Stimulated activated CD4-positive, alpha-beta T cell treated with anti-CD3 and anti-CD28 coated beads, Interleukin-2, amount 100 ng/mL, for 24 hours (primary cell): ENCODE results near the gene KIF4B.
"Not testable (repeated sequence)": the region's sequence is repeated elsewhere in the genome, so short reads cannot be mapped to it uniquely, and the experiment has no call there.

Experiments
- DNase-seq, 2 donors: peaks; one replicate each; pipeline ENCODE4 v3.0.0-alpha.2; 2020

The KIF4B gene

GRCh38 chr5:155010881-155011280, 2.7 kb upstream of the KIF4B start:
- DNase-seq, result no peak

- DNase-seq, result no peak
These were observed 1.7 kb downstream of the KIF4B start for GRCh38 chr5:155015239-155015638.

GRCh38 chr5:155017610-155018009, 4.1 kb downstream of the KIF4B start:
- DNase-seq, result no peak

DNA sequence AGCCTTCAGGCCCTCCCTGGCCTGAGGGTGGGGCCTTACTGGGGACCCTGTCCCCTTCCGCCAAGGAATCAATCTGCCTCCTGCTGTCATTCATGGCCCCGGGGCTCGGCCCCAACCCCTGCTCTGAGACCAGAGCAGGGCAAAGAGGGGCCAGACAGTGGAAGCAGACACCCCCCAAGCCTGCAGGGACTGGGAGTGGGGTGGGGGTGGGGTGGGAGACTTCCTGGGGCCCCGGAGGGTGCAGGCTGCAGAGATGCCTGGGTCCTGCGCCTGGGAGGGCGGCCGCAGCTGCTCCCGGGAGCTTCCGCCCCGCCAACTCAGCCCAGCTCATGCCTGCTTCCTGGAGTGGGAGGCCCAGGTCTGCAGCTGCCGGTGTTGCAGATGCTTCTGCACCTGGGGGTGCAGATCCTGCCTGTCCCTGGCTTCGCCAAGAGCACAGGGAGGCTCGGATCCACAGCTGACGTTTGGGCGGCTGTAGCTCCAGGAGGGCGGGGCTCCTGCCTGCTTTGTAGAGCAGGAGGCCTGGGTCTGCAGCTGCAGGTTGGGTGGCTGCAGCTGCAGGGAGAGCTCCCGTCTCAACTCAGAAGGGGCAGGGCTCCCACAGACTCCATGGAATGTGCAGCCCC, 6.2 kb downstream of the KIF4B start:
- no peak for DNase-seq

GRCh38 chr5:155021842-155022241, 8.3 kb downstream of the KIF4B start:
- no peak for DNase-seq

DNA sequence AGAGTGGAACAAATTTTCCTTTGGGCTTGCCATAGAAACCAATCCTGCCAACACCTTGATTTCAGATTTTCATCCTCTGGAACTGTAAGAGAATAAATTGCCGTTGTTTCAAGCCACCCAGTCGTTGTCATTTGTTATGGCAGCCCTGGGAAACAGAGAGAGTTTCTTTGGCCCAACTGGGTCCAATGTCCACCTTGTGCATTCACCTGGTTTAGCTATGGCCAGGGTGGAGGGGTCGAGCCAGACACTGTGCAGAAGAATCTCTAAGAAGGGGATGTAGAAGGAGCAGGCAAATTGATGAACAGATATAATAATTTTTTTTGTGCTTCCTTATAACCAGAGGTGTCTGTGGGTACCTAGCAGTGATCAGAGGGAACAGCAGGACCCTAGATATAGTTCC, 9.8 kb downstream of the KIF4B start:
- no peak for DNase-seq

DNA sequence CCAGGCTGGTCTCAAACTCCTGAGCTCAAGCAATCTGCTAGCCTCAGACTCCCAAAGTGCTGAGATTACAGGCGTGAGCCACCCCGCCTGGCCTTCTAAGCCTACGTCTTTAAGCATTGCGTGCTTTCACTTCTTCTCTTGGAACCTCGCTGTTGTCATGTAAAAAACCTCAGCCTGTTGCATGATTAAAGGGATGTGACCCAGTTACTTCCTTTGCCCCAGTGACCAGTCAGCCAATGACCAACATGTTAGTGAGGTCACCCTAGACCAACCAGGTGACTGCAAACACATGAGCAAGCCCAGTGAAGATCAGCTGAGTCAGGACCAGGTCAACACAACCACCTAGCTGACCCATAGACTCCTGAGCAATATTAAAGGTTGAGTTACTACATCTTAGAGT, 10.5 kb downstream of the KIF4B start:
- DNase-seq, result no peak

DNA sequence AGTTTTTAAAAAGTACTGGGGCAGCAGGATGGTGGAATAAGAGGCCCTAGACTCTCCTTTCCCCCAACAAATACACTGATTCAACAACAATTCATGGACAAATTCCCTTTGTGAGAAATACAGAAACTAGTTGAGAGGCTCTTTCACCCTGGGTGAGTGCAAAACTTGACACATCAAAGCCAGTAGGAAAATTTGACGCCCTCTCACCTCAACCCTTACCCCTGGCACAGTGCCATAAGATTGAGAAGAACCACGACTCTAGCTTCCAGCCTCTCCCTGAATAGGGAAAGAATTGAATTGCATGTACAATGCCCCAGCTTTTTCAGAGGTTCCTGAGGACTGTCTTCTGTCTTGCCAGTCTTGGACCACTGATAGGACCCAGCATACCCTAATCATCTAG, 12.3 kb downstream of the KIF4B start:
- DNase-seq, result no peak

- DNase-seq, result no peak
These were observed 14.6 kb downstream of the KIF4B start for GRCh38 chr5:155027993-155028629.

- DNase-seq, result no peak
These were observed 15.7 kb downstream of the KIF4B start for GRCh38 chr5:155029240-155029639.

DNA sequence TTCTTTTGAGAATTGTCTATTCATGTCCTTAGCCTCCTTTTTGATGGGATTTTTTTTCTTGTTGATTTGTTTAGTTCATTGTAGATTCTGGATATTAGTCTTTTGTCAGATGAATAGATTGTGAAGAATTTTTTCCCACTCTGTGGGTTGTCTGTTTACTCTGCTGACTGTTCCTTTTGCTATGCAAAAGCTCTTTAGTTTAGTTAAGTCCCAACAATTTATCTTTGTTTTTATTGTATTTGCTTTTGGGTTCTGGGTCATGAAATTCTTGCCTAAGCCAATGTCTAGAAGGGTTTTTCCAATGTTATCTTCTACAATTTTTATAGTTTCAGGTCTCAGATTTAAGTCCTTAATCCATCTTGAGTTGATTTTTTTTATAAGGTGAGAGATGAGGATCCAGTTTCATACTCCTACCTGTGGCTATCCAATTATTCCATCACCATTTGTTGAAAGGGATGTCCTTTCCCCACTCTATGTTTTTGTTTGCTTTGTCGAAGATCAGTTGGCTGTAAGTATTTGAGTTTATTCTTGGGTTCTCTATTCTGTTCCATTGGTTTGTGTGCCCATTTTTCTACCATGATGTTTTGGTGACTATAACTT, 20.7 kb downstream of the KIF4B start:
- not testable (repeated sequence) for DNase-seq

DNA sequence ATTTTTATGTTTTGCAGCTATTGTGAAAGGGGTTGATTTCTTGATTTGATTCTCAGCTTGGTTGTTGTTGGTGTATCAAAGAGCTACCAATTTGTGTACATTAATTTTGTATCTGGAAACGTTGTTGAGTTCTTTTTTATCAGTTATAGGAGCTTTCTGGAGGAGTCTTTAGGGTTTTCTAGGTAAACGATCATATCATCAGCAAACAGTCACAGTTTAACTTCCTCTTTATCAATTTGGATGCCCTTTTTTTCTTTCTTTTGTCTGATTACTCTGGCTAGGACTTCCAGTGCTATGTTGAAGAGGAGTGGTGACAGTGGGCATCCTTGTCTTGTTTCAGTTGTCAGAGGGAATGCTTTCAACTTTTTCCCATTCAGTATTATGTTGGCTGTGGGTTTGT, 21.5 kb downstream of the KIF4B start:
- not testable (repeated sequence) for DNase-seq

DNA sequence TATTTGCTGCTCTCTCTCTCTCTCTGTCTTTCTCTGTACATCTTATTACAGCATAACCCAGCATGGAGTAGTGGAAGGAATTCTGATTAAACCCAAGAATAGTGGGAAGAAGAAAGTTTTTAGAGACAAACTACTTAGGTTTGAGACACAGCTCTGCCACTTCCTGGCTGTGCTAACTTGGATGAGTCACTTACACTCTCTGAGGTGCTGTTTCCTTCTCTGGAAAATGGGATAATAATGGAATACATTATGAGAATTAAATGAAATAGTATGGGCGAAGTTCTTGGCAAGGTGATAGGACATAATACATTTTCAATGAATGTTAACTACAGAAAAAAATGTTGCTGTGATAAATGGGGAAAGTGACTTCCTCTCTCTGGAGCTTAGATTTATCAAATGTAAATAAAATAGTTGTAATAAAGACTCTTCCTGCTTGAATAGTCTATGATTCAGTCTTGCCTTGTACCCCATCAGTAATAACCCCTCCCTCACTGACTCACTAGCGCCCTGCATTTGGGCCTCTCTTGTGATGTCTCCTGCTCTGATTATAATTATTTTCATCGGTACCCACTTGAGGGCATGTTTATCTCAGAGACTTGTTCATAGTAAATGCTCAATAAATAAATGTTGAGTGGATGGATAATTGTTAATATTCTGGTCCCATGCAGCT, 27.6 kb downstream of the KIF4B start:
- DNase-seq, result no peak

GRCh38 chr5:155044591-155044990, 31.0 kb downstream of the KIF4B start:
- DNase-seq, result no peak

- DNase-seq, result no peak
These were observed 33.0 kb downstream of the KIF4B start for GRCh38 chr5:155046591-155046990.

DNA sequence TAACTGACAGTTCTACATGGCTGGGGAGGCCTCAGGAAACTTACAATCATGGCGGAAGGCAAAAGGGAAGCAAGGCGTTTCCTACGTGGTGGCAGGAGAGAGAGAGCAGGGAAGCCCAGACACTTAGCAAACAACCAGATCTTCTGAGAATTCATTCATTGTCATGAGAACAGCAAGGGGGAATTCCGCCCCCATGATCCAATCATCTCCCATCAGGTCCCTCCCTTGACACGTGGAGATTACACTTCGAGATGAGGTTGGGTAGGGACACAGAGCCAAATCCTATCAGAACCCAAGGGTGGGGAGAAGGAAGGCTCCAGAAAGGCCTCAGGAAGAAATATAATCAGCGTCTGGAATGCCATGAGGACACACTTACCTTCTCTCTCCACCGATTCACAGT, 34.3 kb downstream of the KIF4B start:
- DNase-seq, result no peak

DNA sequence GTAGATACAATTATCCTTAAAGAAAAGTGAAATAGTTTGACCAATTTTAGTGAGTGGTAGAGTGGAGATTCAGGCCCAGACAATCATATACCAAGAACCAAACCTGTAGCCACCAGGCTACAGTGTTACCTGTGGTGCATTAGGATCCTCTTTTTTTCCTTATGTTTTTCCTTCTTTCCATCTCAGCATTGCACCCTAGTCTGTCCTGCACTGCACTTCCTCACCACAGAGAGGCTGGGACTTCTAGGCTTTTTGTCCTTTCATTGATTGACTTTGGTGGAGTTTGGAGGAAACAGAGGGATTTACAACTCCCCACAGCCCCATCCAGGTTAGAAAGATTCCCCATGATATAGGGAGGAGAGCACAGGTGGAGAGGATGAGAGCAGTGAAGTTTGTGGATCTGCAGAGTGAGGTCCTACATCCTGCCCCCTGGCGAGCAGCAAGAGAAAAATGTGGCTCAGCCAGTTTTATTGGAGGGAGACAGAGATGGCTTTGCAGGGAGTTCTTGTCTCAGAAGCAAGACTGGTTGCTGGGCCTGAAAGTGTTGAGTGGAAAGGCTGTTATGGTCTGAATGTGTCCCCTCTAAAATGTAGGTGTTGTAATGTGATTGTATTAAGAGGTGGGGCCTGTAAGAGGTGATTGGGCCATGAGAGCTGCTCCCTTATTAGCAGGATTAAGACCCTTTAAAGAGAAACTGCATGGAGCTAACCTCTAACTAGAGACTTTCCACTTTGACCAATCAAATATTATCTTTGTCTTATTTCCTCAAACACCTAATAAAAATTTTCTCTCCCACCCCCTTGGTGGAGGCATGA, 36.2 kb downstream of the KIF4B start:
- no peak for DNase-seq

- DNase-seq, result no peak
These were observed 36.9 kb downstream of the KIF4B start for GRCh38 chr5:155050384-155051019.

DNA sequence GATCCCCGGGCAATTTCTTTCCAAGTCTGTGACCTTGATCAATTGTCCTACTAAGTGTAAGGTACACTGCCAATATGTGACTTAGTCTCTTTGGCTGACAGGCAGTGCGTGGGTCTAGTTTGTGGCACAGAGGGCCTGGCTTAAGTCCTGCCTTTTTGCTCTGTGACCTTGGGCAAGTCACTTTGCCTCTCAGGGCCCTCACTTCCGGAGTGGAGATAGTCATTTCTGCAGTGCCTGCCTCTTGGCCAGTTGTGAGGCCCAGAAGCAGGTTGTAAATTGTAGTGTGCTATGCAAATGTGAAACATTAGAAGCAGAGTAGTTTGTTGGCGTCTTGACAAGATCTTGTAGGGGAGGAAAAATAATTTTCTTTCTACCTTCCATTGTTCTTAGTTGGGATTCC, 39.0 kb downstream of the KIF4B start:
- no peak for DNase-seq

DNA sequence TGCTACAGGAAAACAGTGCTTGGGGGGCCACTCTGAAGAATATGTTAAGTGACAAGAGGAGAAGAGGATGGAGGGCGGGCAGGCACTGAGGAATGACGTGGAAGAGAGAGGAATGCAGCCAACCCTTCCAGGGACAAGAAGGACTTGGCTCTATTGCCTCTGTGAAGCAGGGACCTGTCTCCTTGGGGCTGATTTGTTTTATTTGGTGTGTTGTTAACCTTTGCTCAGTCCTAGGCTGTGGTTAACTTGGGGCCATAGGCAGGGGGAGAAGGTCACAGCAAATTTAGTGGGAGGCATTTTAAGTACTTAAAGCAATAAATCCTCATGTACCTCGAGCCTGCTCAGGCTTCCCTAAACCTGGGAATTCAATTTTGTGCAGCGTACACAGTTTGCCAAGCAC, 39.9 kb downstream of the KIF4B start:
- DNase-seq, result no peak

DNA sequence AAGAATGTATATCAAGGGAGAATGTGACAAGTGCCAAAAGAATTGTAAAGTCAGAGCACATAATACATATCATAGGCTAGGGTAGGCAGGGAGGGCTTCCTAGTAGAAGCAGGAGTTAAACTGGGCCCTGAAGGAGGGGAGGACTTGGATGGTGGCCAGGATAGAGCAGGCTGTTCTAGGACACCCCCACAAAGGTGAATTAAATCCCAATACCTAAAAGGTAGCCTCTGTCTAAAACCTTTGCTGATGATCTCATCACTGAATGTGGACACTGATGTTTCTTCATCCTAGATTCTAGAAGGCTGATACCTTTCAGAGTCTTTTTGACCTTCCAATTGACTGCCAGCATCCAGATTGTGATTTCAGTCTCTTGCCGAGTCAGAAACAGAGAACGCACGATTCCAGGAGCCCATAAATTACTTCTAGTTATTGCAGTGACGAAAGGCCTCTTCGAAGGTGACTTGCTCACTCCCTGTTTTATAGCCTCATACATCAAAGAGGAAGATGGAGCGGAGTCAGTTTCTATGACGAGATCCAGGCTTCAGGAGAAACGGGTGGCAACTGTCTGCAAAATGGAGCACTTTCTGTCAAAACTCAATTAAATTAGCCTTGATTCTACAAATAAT, 43.2 kb downstream of the KIF4B start:
- no peak for DNase-seq

DNA sequence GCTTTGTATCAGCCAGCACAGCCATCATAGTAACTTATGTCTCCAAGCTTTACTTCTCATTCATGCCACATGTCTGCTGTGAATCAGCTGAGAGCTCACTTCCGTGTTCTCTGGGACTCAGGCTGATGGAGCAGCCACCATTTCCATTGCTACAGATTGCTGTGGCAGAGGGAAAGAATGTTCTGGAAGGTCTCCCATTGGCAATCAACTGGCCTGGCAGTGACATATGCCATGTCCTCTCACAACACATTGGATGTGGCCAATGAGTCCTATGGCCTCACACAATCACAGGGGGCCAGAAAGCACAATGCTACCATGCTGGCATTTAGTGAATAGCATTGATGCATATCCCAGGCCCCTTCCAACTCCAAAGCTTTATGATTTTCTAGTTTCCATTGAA, 44.1 kb downstream of the KIF4B start:
- DNase-seq, result no peak
